OCI-LY1 (cell line): ENCODE data around the gene HAUS7.

Source experiments
- H2AFZ ChIP-seq: fragments of 200-600 bp; sonication (generic), shearing (Covaris generic); 2 replicates; pipeline ENCODE4 v1.6.0; 2014; ENCODE audit warnings: antibody characterized with exemption, mild to moderate bottlenecking, low read length
- H3F3A ChIP-seq: fragments of 200-600 bp; sonication (generic), shearing (Covaris generic); 2 replicates; pipeline ENCODE4 v1.6.0; 2014; ENCODE audit warnings: mild to moderate bottlenecking, antibody characterized with exemption, low read length, moderate library complexity; ENCODE audit not compliant: insufficient read depth
- H3K27ac ChIP-seq: fragments of 200-600 bp; sonication (generic); 2 replicates; pipeline ENCODE4 v1.5.1; 2014; ENCODE audit warnings: low read length, mixed run types, mild to moderate bottlenecking, low read depth; ENCODE audit not compliant: poor library complexity, severe bottlenecking
- H3K27me3 ChIP-seq: fragments of 200-600 bp; sonication (generic); 2 replicates; pipeline ENCODE4 v1.6.0; 2014; ENCODE audit warnings: antibody characterized with exemption, mild to moderate bottlenecking, low read length, moderate library complexity; ENCODE audit not compliant: insufficient read depth
- H3K36me3 ChIP-seq: fragments of 200-600 bp; sonication (generic); 2 replicates; pipeline ENCODE4 v1.6.1; 2014; ENCODE audit warnings: mild to moderate bottlenecking, antibody characterized with exemption, low read length, moderate library complexity, mixed read lengths; ENCODE audit not compliant: insufficient read depth
- H3K4me1 ChIP-seq: fragments of 200-600 bp; sonication (generic); 2 replicates; pipeline ENCODE4 v1.5.1; 2014; ENCODE audit warnings: mild to moderate bottlenecking, low read length, moderate library complexity; ENCODE audit not compliant: insufficient read depth, severe bottlenecking
- H3K4me2 ChIP-seq: fragments of 200-600 bp; sonication (generic), shearing (Covaris generic); 2 replicates; pipeline ENCODE4 v1.6.1; 2014; ENCODE audit warnings: low read length
- H3K4me3 ChIP-seq: fragments of 200-600 bp; sonication (generic); 2 replicates; pipeline ENCODE4 v1.5.1; 2014; ENCODE audit warnings: low read length, low read depth, mild to moderate bottlenecking, mixed read lengths; ENCODE audit not compliant: poor library complexity, severe bottlenecking
- H3K79me2 ChIP-seq: fragments of 200-600 bp; shearing (Covaris generic); 2 replicates; pipeline ENCODE4 v1.6.1; 2016; ENCODE audit warnings: mixed run types, low read length, mixed read lengths; ENCODE audit not compliant: insufficient read depth
- H3K9ac ChIP-seq: fragments of 200-600 bp; sonication (generic), shearing (Covaris generic); 2 replicates; pipeline ENCODE4 v1.6.1; 2014; ENCODE audit warnings: mild to moderate bottlenecking, low read length, mixed read lengths
- H3K9me2 ChIP-seq: fragments of 200-600 bp; sonication (generic), shearing (Covaris generic); 2 replicates; pipeline ENCODE4 v1.6.1; 2014; ENCODE audit warnings: low read depth, mild to moderate bottlenecking, low read length, mixed read lengths
- H3K9me3 ChIP-seq: fragments of 200-600 bp; shearing (Covaris generic); 2 replicates; pipeline ENCODE4 v1.6.1; 2014; ENCODE audit warnings: low read length, mixed read lengths
- H4K20me1 ChIP-seq: fragments of 200-600 bp; sonication (generic), shearing (Covaris generic); 2 replicates; pipeline ENCODE4 v1.6.0; 2016; ENCODE audit warnings: mild to moderate bottlenecking, low read length; ENCODE audit not compliant: insufficient read depth
- CTCF ChIP-seq: fragments of 200-600 bp; sonication (generic), shearing (Covaris generic); IDR thresholded peaks from 2 replicates; pipeline ENCODE4 v1.5.1; 2017; ENCODE audit warnings: mild to moderate bottlenecking, antibody characterized with exemption, low read length, moderate library complexity, mixed read lengths
- EZH2 ChIP-seq: fragments of 200-600 bp; sonication (generic), shearing (Covaris generic); IDR thresholded peaks from 2 replicates; pipeline ENCODE4 v1.8.0; 2017; ENCODE audit warnings: borderline replicate concordance, mixed run types, mild to moderate bottlenecking, antibody characterized with exemption, low read length, moderate library complexity, mixed read lengths

HAUS7 gene

GRCh38 chrX:153414856-153415510, 55.4 kb downstream of the HAUS7 start:
- TF ChIP-seq CTCF (no peak), EZH2 (no peak)
- H3K4me2 ChIP-seq, result no peak overlapping the region
- H2AFZ ChIP-seq, result no peak overlapping the region
- no peaks in the 10 kb centered on the region for H3K27me3 ChIP-seq
- H3F3A ChIP-seq, result no peaks in the 10 kb centered on the region
- no peaks in the 10 kb centered on the region for H3K36me3 ChIP-seq
- no peaks in the 10 kb centered on the region for H3K9me3 ChIP-seq
- H4K20me1 ChIP-seq, result no peaks in the 10 kb centered on the region
- peaks cover 6% of the 10 kb centered on the region for H3K4me1 ChIP-seq
- H3K4me3 ChIP-seq, result no peak overlapping the region
- no peak overlapping the region for H3K9ac ChIP-seq
- H3K79me2 ChIP-seq, result no peaks in the 10 kb centered on the region
- no peaks in the 10 kb centered on the region for H3K9me2 ChIP-seq
- no peak overlapping the region for H3K27ac ChIP-seq

DNA sequence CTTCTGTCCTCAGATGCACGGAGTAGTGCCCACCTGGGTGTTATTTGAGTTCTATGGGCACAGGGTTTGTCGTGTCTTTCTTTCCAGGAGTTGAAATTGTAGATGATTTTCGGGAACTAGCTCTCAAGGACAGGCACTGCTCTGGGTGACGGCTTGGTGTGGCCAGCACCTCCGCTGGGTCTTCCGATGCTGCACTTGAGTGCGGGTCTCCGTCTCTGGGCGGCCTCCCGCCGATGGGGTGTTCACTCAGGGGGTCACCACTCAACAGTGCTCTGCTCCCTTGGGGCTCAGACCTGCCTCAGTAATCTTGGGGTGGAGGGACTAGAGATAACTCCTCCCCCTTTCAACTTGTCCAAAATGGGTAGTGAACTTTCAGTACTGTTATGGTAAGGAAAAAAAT, 56.6 kb downstream of the HAUS7 start:
- TF ChIP-seq EZH2 (no peak), CTCF (no peak)
- Histone ChIP-seq H3K27ac (no peak overlapping the region), H3K9ac (no peak overlapping the region), H3K79me2 (no peaks in the 10 kb centered on the region), H3K36me3 (no peaks in the 10 kb centered on the region), H2AFZ (no peak overlapping the region), H3K27me3 (no peaks in the 10 kb centered on the region), H3K9me2 (no peaks in the 10 kb centered on the region), H3K4me3 (no peak overlapping the region), H3F3A (no peaks in the 10 kb centered on the region), H3K4me2 (no peak overlapping the region), H3K9me3 (no peaks in the 10 kb centered on the region), H4K20me1 (no peaks in the 10 kb centered on the region), H3K4me1 (peaks cover 6% of the 10 kb centered on the region)

DNA sequence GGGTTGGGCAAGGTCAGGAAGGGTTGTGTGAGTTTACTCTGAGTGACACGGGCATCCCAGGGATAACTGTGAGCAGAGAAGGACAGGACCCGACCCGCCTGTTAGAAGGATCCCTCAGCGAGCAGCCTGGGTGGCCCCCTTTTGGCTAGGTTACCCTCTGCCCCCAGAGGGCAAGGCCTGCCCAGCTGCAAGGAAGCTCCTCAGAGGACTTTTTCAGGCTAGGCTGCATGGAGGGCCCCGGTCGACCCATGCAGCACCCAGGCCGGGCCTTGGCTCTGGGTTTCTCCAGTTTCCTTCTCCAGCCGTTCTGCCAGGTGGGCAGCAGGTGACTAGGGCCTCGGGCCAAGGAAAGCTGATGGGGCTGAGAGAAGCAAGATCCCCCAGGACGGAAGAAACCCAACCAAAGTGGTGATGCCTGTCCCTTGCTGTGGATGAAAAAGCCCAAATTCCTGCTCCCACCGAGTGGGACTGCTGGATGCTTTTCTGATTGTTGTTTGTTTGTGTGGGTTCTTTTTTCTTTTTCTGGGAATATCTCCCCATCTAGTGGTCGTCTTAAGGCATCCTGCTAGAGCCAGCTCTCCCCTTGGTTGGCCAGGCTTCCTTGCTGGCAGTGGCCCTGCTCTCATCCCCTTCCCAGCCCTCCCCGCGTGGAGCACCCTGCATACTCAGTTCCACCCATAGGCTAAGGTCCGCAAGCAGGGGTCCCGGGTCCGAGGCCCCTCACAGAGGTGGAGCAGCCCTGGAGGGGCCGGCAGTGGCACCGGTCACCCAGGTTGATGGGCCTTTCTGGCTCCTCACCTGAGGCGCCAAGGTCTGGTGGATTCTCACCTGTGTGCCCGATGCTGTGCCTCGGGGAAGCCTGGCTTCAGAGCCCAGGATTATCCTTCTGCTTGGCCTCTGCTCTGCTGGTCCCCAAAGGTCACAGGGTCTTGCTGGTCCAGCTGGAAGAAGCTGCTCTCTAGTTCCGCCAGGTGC, 57.3 kb downstream of the HAUS7 start:
- no peak overlapping the region for H3K4me3 ChIP-seq
- H3K9ac ChIP-seq, result no peak overlapping the region
- no peaks in the 10 kb centered on the region for H3K27me3 ChIP-seq
- no peaks in the 10 kb centered on the region for H4K20me1 ChIP-seq
- H3K4me1 ChIP-seq, result peaks cover 6% of the 10 kb centered on the region
- H3K9me2 ChIP-seq, result no peaks in the 10 kb centered on the region
- H2AFZ ChIP-seq, result no peak overlapping the region
- TF ChIP-seq CTCF, result no peak
- no peak for TF ChIP-seq EZH2
- H3K79me2 ChIP-seq, result no peaks in the 10 kb centered on the region
- H3F3A ChIP-seq, result no peaks in the 10 kb centered on the region
- H3K27ac ChIP-seq, result no peak overlapping the region
- no peak overlapping the region for H3K4me2 ChIP-seq
- H3K36me3 ChIP-seq, result no peaks in the 10 kb centered on the region
- H3K9me3 ChIP-seq, result no peaks in the 10 kb centered on the region
